GM10847 (cell line): ENCODE data around the gene CDH13.

Source experiments
- POLR2A ChIP-seq: IDR thresholded peaks from 2 replicates; pipeline ENCODE4 v1.6.1; 2011; ENCODE audit not compliant: insufficient read length; ENCODE audit errors: extremely low read depth

The CDH13 gene

DNA sequence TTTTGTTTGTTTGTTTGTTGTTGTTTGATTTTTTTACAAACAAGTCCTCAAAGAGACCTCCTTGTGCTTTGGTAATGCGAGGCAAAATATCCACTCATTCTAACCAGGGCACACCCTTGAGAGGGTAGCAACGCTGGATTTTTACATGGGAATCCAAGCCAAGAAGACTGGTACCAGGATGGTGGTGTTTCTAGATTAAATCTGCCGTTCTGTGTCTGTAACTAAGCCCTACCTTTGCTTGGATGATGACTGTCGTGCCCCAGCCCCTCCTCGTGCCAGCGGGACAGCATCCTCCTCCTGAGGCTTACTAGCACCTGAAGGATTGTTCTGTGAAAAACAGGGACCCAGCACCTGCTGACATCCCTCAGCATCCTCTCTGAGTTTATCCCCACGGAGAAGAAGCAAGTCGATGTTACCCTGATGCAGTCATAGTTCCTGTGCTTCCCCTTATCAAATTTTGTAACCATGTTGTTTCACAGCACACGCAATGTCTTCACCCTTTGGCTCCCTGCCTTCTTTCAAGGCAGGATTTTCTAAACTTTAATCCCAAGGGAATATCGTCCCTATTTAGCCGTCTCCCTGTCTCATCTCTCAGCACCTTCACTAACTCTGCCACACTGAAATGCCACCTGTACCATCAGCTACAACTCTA, 1175.9 kb downstream of the CDH13 start:
- no peak for TF ChIP-seq POLR2A

DNA sequence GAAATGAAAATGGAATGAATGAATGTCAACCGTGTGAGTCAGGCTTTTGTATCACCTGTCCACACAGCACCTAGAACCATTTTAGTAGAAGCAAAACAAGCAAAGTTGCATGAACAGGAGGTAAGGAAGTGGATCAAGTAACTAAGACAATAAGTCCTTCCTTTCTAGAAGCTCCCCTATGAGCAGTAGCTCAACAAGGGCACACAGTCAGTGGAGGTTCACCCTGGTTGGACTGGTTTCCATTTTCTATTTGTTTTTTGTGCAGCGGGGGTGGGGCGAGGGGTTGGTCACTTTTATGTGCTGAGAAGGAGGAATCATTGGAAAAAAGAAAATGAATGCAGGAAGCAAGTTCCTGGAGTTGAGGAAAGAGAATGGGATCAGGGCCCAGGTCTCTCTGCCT, 1177.0 kb downstream of the CDH13 start:
- no peak for TF ChIP-seq POLR2A

DNA sequence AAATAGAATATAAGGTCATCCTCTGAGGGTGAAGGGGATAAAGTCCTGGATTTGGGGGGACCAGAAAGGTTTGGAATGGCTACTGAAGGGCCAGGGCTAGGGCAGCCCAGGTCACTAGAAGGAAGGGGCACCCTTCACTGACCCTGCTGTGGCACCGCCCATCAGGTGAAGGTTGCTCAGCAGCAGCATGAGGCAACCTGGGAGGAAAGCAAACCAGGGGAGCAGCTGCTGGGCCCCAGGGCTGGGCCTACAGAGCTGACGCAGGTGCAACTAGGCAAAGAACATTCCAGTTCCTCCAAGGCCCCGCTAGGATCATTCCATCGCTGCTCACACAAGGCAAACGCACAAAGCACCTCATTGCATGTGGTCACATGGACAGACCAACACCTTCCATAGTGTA, 1177.6 kb downstream of the CDH13 start:
- TF ChIP-seq POLR2A = no peak

DNA sequence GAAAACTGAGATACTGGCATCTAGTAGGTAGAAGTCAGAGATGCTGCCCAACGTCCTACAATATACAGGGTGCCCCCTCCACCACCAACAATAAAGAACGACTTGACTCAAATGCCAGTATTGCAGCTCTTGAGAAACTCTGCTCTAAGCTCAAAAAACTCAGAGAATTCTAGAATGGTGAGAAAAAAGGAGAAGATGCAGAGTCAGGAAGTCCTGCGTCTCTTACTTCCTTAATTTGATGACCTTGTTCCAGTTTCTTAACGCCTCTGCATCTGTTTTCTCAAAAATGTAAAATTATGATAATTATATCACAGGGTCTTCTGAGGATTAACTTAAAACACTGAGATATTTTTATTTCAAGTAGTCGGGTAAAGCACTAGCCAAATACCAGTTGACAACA, 1179.3 kb downstream of the CDH13 start:
- TF ChIP-seq POLR2A = no peak

DNA sequence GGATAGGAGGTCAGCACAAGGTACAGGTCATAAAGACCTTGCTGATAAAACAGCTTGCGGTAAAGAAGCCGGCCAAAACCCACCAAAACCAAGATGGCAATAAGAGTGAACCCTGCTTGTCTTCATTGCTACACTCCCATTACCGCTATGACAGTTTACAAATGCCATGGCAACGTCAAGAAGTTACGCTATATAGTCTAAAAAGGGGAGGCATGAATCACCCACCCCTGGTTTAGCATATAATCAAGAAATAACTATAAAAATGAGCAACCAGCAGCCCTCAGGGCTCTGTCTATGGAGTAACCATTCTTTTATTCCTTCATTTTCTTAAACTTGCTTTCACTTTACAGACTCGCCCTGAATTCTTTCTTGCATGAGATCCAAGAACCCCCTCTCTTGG, 1180.0 kb downstream of the CDH13 start:
- no peak for TF ChIP-seq POLR2A

DNA sequence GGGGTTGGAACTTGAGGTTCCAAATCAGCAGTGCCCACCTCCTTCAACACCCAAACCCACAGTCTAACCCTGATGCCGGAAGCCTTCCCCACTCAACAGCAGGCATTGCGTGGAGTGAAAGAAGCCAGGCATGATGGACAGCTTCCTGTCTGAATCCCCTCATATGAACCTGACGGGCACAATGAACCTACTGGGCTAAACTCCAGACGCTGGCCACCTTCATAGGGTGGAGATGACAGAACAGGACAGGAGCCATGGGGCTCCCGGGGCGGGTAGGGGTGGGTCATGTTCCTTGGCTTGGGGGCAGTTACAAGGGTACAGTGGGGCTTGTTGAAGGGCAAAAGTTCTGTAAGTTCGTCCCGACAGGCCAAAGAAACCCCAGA, 1180.5 kb downstream of the CDH13 start:
- TF ChIP-seq POLR2A = no peak

DNA sequence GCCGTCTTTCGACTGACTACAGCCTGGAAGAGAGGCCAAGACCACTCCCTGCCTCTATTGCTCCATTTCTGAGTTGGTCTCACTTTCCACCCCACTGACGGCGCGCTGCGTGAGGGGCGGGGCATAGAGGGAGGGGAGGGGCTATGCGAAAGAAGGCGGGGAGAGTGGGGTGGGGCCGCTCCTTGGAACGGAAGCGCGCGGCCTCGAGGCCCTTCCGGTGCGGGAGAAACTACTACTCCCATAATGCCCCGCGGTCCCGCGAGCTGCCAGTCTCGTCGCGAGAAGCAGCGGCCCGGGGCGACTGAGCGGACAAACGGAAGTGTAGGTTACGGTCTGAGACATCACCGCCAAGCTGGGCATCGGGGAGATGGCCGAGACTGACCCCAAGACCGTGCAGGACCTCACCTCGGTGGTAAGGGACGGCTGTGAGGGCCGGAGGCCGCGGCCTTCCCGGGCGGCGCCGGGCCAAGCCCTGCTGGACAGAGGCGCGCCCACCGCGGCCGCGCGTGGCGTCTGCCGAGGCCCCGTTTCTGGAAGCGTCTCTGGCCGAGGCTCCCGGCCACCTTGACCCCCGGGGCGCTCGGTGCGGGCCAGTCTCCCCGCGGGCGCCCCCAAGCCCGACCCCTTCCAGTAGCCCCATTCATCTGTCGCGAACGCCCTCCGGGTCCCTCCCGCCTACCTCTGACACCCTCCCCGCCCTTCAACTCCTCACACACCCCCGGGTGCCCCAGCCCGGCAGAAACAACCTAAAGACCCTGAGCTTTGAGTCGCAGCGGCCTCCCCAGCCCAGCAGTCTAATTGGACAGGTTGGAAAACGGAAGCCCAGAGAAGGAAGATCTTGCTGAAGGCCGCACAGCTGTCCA, 1181.2 kb downstream of the CDH13 start, which contains the start of gene HSBP1:
HSBP1 (plus strand) TSS at position 269 of the 863 bp plus-strand sequence; CDS start at position 368, 99 bp downstream.
- peak; percentile 64 for TF ChIP-seq POLR2A

DNA sequence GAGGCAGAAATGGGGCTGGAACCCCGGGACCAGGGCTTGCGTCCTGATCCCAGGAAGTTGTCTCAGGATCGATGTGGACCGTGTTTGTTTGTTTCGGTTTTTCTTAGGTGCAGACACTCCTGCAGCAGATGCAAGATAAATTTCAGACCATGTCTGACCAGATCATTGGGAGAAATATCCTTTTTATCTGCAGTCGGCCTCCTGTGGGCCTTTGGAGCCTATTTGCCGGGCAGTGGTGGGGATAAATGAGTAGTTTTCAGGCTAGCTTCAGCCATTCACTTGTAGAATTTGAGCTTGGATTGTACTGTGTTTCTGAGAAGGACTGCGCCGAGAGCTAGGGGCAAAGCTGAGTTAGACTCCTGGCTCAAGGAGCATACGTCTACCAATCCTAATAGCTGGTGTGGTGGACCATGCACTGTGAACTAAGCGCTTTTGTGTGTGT, 1181.8 kb downstream of the CDH13 start:
- no peak for TF ChIP-seq POLR2A

DNA sequence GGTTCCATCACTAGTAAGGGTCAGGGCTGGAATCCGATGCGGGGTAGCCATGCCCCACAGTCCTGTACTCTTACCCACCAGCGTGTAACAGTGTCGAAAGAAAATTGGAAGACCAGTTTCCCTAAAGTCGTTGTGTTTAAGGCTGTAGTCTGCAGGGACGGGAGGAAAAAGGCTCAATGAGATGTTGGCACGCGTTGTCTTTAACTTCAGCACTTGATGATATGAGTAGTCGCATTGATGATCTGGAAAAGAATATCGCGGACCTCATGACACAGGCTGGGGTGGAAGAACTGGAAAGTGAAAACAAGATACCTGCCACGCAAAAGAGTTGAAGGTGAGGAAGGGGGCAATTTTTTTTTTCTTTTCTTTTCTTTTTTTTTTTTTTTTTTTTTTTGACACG, 1182.3 kb downstream of the CDH13 start:
- TF ChIP-seq POLR2A = no peak

DNA sequence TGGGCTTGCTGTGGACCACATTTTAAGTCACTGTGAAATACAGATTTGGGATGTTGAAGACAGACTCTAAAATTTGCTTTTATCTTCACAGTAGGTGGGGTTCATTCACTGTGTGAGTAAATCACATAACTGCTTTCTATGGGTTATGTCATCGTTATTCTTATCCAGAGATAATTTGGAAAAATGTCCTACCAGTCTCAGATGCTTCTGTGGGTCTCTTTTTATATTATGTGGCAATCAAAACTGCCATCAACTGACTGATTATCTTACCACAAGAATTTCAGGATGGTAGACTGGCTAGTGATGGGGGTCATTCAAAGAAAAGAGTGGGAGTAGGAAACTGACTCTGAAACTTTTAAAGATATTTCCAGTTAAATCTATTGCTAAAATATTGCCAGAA, 1184.1 kb downstream of the CDH13 start:
- TF ChIP-seq POLR2A = no peak

DNA sequence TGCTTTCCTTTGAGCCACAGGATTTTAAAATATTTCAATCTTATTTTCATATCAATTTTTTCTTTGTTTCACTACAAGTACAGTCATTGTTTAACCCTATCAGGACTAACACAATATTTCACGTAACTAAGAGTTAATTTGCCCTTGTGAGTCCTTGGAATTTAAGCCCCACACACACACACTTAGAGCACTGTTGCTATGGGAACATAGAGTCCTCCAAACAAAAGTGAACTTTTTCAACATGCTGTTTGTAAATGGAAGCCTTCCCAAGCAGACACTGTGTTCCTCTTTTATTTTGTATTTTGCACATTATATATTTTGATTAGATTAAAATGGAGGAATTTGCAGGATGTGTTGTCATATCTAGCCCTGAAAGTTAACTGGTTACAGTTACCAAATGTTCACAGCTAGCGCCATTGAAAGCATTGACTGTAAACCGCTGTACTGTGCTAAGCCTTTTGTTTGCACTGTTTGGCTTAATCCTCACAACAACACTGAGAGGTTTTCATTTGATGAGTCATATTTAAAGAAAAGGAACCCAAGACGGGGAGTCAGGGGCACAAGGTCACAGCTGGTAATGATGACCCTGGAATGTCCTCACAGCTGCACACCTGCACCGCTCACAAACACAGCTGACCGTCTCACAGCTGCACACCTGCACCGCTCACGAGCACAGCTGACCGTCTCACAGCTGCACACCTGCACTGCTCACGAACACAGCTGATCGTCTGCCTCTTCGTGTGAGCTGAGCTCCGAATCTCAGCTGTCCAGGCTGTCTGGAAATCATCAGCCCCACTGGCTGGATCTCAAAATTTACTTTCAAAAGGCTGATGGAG, 1187.3 kb downstream of the CDH13 start:
- TF ChIP-seq POLR2A = no peak

DNA sequence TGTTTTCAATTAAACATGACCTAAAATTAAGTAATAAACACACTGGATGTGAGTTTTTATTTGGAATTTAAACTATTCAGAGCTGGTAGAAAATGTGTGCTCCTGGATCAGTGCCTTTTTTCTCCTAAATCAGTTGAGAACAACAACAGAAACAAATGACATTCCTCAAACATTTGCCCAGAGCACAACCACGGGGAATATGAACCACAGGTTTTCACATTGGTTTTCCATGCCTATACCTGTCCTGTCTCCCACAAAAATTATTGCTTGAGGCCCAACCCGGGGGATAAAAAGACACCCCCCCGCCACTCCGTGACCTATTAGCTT, 1187.9 kb downstream of the CDH13 start:
- no peak for TF ChIP-seq POLR2A

DNA sequence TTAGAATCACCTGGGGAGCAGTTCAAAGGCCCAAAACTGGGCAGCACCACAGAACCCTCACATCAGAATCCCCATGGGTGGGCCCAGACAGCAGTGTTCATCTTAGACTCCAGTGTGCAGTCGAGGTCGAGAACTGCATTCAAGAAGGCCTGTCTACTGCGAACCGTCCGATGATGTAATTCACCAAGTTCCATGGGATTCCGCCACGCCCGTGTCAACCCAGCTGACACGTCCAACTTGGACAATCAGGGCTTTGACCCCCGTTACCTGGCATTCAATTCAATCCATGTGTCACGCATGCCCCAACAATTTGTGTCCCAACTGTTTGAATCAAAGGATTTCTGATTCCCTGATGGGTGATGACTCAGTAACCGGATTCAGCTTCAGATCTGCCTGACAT, 1190.3 kb downstream of the CDH13 start:
- no peak for TF ChIP-seq POLR2A

DNA sequence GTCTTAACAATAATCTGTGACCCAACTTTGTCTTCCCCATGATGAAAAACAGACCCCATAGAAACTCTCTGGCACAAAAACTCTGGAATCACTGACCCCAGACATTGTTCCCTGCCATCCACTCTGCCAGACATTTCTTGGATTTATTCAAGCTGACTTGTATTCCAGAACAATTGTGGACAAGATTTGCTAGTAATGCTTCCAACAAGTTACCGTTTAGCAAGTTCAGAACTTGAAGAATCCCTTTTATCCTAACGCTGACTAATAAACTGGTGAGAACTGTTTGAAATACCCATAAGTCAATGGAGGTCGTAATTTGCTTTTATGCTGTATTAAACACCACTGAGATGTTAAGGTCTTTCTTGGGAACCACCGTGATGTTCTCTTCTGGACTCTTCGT, 1191.5 kb downstream of the CDH13 start:
- TF ChIP-seq POLR2A = no peak

DNA sequence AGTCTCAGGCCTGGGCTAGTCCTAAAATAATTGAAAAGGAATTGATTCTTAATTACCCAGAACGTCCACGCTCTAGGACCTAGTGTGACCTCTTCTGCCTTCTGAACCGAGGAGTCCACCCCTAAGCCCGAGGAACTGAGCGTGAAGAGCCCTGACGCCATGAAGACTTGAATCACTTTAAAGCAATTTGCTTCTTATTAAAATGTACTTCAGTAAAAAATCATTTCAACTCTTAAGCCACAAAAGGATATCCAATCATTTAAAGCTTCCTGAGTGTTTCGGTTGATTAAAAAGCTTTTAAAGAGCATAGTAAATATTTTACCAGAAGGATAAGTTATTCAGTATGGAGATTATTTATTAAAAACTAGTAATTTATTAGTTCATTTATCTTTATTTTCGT, 1192.6 kb downstream of the CDH13 start:
- no peak for TF ChIP-seq POLR2A
